ENCODE data around the gene MSRB1.
A peak's percentile ranks its signal among the peaks of the same experiment; 100 is the strongest.

GRCh38 chr16:1979271-1980029, 36.5 kb upstream of the MSRB1 start:
- TF ChIP-seq CTCF (IDR thresholded peaks at IDR 0.05) (no peak), POLR2A (IDR thresholded peaks at IDR 0.05) (peak in 1 of 2 donors; percentile 12)
